ENCODE results near the gene NRF1.

NRF1 gene

GRCh38 chr7:129748356-129749109 lies 137.0 kb downstream of the NRF1 start:
- TF ChIP-seq MAX (IDR thresholded peaks at IDR 0.05; ENCODE audit: low read depth, low read length) (no peak), CTCF (IDR thresholded peaks at IDR 0.05; ENCODE audit: low read depth, low read length) (no peak), POLR2A (IDR thresholded peaks at IDR 0.05; ENCODE audit: extremely low read depth, insufficient read length) (no peak), MYC (IDR thresholded peaks at IDR 0.05; ENCODE audit: low read depth, low read length) (no peak)
- peak; percentile 33 for DNase-seq (ENCODE audit: low read depth)
- H3K4me3 ChIP-seq (ENCODE audit: low read depth, low read length): no peak overlapping the region

- H3K4me3 ChIP-seq (ENCODE audit: low read depth, low read length): no peak overlapping the region
- TF ChIP-seq MAX (IDR thresholded peaks at IDR 0.05; ENCODE audit: low read depth, low read length) (no peak), CTCF (IDR thresholded peaks at IDR 0.05; ENCODE audit: low read depth, low read length) (no peak), POLR2A (IDR thresholded peaks at IDR 0.05; ENCODE audit: extremely low read depth, insufficient read length) (no peak), MYC (IDR thresholded peaks at IDR 0.05; ENCODE audit: low read depth, low read length) (no peak)
- DNase-seq (ENCODE audit: low read depth): no peak
Observed at GRCh38 chr7:129750091-129750490, 138.6 kb downstream of the NRF1 start.

- no peak overlapping the region for H3K4me3 ChIP-seq (ENCODE audit: low read depth, low read length)
- TF ChIP-seq CTCF (IDR thresholded peaks at IDR 0.05; ENCODE audit: low read depth, low read length) (no peak), MAX (IDR thresholded peaks at IDR 0.05; ENCODE audit: low read depth, low read length) (no peak), POLR2A (IDR thresholded peaks at IDR 0.05; ENCODE audit: extremely low read depth, insufficient read length) (no peak), MYC (IDR thresholded peaks at IDR 0.05; ENCODE audit: low read depth, low read length) (no peak)
- no peak for DNase-seq (ENCODE audit: low read depth)
Observed at GRCh38 chr7:129750501-129750900, 139.0 kb downstream of the NRF1 start.

GRCh38 chr7:129751916-129752315 lies 140.4 kb downstream of the NRF1 start:
- no peak for DNase-seq (ENCODE audit: low read depth)
- no peak for TF ChIP-seq POLR2A (IDR thresholded peaks at IDR 0.05; ENCODE audit: extremely low read depth, insufficient read length)
- TF ChIP-seq MYC (IDR thresholded peaks at IDR 0.05; ENCODE audit: low read depth, low read length): no peak
- no peak for TF ChIP-seq CTCF (IDR thresholded peaks at IDR 0.05; ENCODE audit: low read depth, low read length)
- no peak for TF ChIP-seq MAX (IDR thresholded peaks at IDR 0.05; ENCODE audit: low read depth, low read length)
- H3K4me3 ChIP-seq (ENCODE audit: low read depth, low read length): no peak overlapping the region

GRCh38 chr7:129752760-129753159 lies 141.2 kb downstream of the NRF1 start:
- DNase-seq (ENCODE audit: low read depth): no peak
- no peak for TF ChIP-seq POLR2A (IDR thresholded peaks at IDR 0.05; ENCODE audit: extremely low read depth, insufficient read length)
- TF ChIP-seq MAX (IDR thresholded peaks at IDR 0.05; ENCODE audit: low read depth, low read length): no peak
- TF ChIP-seq CTCF (IDR thresholded peaks at IDR 0.05; ENCODE audit: low read depth, low read length): no peak
- no peak for TF ChIP-seq MYC (IDR thresholded peaks at IDR 0.05; ENCODE audit: low read depth, low read length)
- no peak overlapping the region for H3K4me3 ChIP-seq (ENCODE audit: low read depth, low read length)
